Activated naive CD4-positive, alpha-beta T cell treated with anti-CD3 and anti-CD28 coated beads, Interleukin-2, amount 10 ng/mL, durations not matched to agents 7 days and 5 days (primary cell): ENCODE results near the gene XPO6.

Experiments
- CTCF ChIA-PET: fragments of 350-600 bp; sonication (Branson Sonifier 250); formaldehyde crosslinking; loops from one replicate; lab custom pipeline; 2021; ENCODE audit warnings: antibody characterized with exemption; lab: Charles Lee
- DNase-seq: peaks from one replicate; pipeline ENCODE4 v3.0.0-alpha.2; 2020
- H3K27ac Mint-ChIP-seq: one replicate; pipeline ENCODE4 v1.8.0; 2021; ENCODE audit warnings: mild to moderate bottlenecking, moderate library complexity, mixed read lengths
- H3K27me3 Mint-ChIP-seq: one replicate; pipeline ENCODE4 v1.8.0; 2021; ENCODE audit warnings: mild to moderate bottlenecking, mixed read lengths
- H3K36me3 Mint-ChIP-seq: one replicate; pipeline ENCODE4 v1.8.0; 2021; ENCODE audit warnings: mixed read lengths
- H3K4me1 Mint-ChIP-seq: one replicate; pipeline ENCODE4 v1.8.0; 2021; ENCODE audit warnings: mixed read lengths
- H3K4me3 Mint-ChIP-seq: one replicate; pipeline ENCODE4 v1.8.0; 2021; ENCODE audit warnings: mild to moderate bottlenecking, moderate library complexity, mixed read lengths
- H3K9me3 Mint-ChIP-seq: one replicate; pipeline ENCODE4 v1.8.0; 2021; ENCODE audit warnings: mixed read lengths

Gene XPO6

DNA sequence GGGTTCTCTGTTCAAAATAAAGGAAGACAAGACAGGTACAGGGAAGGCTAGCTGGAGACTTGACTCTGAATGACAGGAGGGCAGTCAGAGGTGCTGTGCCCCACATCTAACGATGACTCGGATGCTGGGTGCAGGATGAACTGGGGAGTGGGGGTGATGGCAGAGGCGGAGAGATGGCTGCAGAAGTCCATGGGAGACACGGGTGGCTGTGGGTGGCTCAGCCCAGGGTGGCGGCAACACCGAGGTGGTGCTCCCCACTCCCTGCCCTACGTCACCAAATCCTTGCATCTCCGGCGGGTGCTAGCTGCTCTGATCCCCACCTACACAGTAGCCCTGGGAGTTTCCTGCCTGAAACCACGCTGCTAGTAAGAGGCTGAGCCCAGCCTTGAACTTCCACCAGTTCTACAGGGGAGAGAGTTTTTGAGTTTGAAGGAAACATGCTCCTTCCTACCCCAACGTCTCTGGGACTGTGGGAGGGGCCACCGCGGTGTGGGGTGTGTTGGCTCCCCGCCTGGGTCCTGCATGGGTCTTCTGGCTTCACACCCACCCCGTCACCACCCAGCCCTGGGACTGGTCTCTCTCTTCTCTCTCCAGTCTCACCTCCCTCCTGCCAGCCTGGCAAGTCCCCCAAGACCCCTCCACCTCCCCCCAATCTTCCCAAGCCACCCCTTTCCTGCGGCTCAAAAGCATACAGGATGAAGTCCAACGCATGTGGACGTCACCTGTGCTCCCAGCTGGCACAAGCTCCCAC is 152.8 kb downstream of the XPO6 start:
- CTCF ChIA-PET, result no interaction called here
- Mint-ChIP-seq H3K9me3 (no peaks in the 10 kb centered on the region), H3K4me3 (no peak overlapping the region)

DNA sequence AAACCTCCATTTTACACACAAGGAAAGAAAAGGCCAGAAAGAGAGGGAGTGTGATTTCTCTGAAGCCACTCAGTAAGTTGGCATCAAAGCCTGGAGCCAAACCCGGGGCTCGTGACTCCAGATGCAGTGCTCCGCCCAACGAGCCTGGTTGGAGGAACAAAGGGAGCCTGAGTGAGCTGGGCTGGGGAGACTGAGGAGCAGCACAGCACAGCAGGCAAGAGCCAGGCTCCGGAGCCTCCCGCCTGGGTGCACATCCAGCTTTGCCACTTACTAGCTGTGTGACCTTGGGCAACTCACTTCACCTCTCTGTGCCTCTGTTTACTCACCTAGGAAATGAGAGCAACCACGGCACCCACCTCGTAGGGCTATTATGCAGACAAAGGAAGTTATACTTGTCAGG is 153.8 kb downstream of the XPO6 start:
- H3K27me3 Mint-ChIP-seq, result peaks cover 68% of the 10 kb centered on the region
- no peak overlapping the region for H3K27ac Mint-ChIP-seq
- no peaks in the 10 kb centered on the region for H3K9me3 Mint-ChIP-seq
- no peaks in the 10 kb centered on the region for H3K4me1 Mint-ChIP-seq
- no peaks in the 10 kb centered on the region for H3K36me3 Mint-ChIP-seq
- H3K4me3 Mint-ChIP-seq, result no peak overlapping the region
- CTCF ChIA-PET, result no interaction called here
- no peak for DNase-seq

More for the DNA sequence above, 152.8 kb downstream of the XPO6 start:
- no peak for DNase-seq
- H3K27ac Mint-ChIP-seq, result no peak overlapping the region
- H3K36me3 Mint-ChIP-seq, result no peaks in the 10 kb centered on the region
- H3K4me1 Mint-ChIP-seq, result no peaks in the 10 kb centered on the region
- H3K27me3 Mint-ChIP-seq, result peaks cover 71% of the 10 kb centered on the region

DNA sequence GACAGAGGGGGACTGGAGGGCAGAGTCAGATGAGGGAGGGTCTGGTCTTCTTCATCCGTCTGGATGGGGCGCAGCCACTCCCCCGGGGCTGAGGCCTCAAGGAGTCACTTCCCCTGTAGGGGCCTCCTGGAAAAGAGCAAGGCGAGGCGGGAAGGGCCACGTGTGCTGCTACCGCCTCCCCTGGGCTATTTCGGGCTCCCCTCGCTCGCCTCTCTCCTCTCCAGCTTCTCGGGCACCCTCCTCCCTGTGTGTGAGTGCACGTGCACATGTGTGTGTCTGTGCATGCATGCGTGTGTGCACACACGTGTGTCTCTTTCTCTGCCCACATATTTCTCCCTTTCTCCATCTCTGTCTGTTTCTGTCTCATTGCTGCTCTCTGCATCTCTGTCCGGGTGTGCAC is 158.3 kb downstream of the XPO6 start:
- DNase-seq, result no peak
- peaks cover 4% of the 10 kb centered on the region for H3K9me3 Mint-ChIP-seq
- H3K4me3 Mint-ChIP-seq, result no peak overlapping the region
- CTCF ChIA-PET, result no interaction called here
- H3K27ac Mint-ChIP-seq, result no peak overlapping the region
- H3K4me1 Mint-ChIP-seq, result no peaks in the 10 kb centered on the region
- H3K27me3 Mint-ChIP-seq, result peaks cover 38% of the 10 kb centered on the region
- H3K36me3 Mint-ChIP-seq, result no peaks in the 10 kb centered on the region

DNA sequence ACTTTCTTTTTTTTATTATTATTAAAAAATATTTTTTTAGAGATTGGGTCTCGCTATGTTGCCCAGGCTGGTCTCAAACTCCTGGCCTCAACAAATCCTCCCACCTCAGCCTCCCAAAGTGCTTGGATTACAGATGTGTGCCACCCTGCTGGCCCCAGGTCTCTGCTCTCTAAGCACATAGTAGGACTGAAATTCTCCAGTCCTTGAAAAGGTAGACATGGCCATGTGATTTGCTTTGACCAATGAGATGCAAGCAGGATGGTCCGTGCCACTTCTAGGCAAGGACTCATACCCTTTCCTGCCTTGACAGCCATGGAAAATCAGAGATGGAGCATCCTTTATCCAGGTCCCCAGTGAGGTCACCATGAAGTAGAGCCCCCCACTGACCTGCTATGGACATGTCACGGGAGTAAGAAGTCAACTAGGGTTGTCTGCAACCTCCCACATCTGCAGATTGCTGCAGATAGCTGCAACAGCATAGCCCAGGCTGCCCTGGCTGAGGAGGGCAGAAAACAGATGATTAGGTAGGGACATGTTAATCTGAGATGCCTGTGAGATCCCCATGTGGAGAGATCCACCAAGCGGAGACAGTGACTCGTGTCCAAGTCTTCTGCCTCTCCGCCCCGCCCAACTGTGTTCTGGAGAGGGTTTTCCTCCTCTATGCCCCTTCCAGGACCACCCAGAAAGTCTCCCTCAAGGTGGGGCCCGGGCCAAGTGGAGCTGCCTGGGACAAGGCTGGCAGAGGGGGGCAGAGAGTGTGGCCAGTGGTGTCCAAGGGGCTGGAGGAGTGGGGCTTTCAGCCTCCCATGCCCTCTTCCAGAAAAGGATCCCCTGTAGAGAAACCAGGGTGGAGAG is 159.3 kb downstream of the XPO6 start:
- no peak for DNase-seq
- no peak overlapping the region for H3K27ac Mint-ChIP-seq
- H3K36me3 Mint-ChIP-seq, result no peaks in the 10 kb centered on the region
- H3K27me3 Mint-ChIP-seq, result peaks cover 28% of the 10 kb centered on the region
- peaks cover 4% of the 10 kb centered on the region for H3K9me3 Mint-ChIP-seq
- H3K4me3 Mint-ChIP-seq, result no peak overlapping the region
- CTCF ChIA-PET, result no interaction called here
- no peaks in the 10 kb centered on the region for H3K4me1 Mint-ChIP-seq

DNA sequence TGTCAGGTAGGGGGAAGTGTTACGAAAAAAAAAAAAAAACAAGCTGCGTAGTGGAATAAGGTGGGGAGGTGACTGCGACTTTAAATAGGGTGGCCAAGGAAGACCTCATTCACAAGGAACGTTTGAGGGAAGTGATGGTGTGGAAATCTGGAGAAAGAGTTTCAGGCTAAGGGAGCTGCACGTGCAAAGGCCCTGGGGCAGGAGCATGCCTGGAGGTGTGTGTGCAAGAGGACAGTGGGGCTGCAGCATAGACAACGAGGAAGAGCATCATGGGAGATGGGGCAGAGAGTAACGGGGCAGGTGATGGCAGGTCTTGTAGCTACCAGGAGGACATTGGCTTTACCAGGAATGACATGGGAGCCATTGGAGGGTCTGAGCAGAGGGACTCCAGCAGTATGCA is 160.3 kb downstream of the XPO6 start:
- Mint-ChIP-seq H3K9me3 (peaks cover 8% of the 10 kb centered on the region), H3K27ac (no peak overlapping the region), H3K36me3 (no peaks in the 10 kb centered on the region), H3K4me1 (no peaks in the 10 kb centered on the region), H3K4me3 (no peak overlapping the region), H3K27me3 (peaks cover 21% of the 10 kb centered on the region)
- CTCF ChIA-PET, result no interaction called here
- DNase-seq, result no peak
